Left ventricle myocardium inferior (tissue), 1 donor: ENCODE results near the gene C2CD4A. TPM values are rescaled to one million over a fixed set of nuclear protein-coding genes. Genes with fewer than 3 reads are reported as not detected.
"Not testable (repeated sequence)": the region's sequence is repeated elsewhere in the genome, so short reads cannot be mapped to it uniquely, and the experiment has no call there.

Source experiments
- DNase-seq: peaks from one replicate; pipeline ENCODE4 v3.0.0-alpha.2; 2020
- H3K27ac ChIP-seq: fragments of 200-600 bp; replicated peaks from 2 replicates; pipeline ENCODE4 v1.8.0; 2021
- H3K27me3 ChIP-seq: fragments of 200-600 bp; 2 replicates; pipeline ENCODE4 v1.8.0; 2021; ENCODE audit warnings: low read depth
- H3K36me3 ChIP-seq: fragments of 200-600 bp; 2 replicates; pipeline ENCODE4 v1.8.0; 2021
- H3K4me1 ChIP-seq: fragments of 200-600 bp; 2 replicates; pipeline ENCODE4 v1.8.0; 2021
- H3K4me3 ChIP-seq: fragments of 200-600 bp; 2 replicates; pipeline ENCODE4 v1.8.0; 2021; ENCODE audit warnings: mild to moderate bottlenecking, moderate library complexity
- H3K9me3 ChIP-seq: fragments of 200-600 bp; replicated peaks from 2 replicates; pipeline ENCODE4 v1.8.0; 2021
- CTCF ChIP-seq: fragments of 200-600 bp; IDR thresholded peaks from 2 replicates; pipeline ENCODE4 v1.8.0; 2021; ENCODE audit warnings: antibody characterized with exemption, mild to moderate bottlenecking, borderline replicate concordance
- intact Hi-C: fragments of 100-400 bp; cut with micrococcal nuclease; formaldehyde crosslinking; loops from one replicate; pipeline ENCODE4 v1.11.0; 2022
- total RNA-seq: library from RNA; stranded (reverse); fragmentation: NEBNext Ultra II Directional; extraction: Animal tissue kit (Norgen Biotek cat#: 25700); gene quantifications from one replicate; pipeline ENCODE4 v1.2.1, GENCODE V29; 2021
- donor health status: DM: no; HTN: yes; CAD: no; lungs with severe emphysema.

Gene C2CD4A
- total RNA-seq, 1 donor from 2014 or later, result not detected

GRCh38 chr15:62027263-62027565 is 39.6 kb upstream of the C2CD4A start:
- H3K36me3 ChIP-seq, result peaks cover 32% of the 10 kb centered on the region
- peaks cover 8% of the 10 kb centered on the region for H3K4me1 ChIP-seq
- H3K27me3 ChIP-seq, result no peaks in the 10 kb centered on the region
- H3K9me3 ChIP-seq, result no peaks in the 10 kb centered on the region
- no peak overlapping the region for H3K4me3 ChIP-seq
- intact Hi-C loops, result no loop called here
- no peak for TF ChIP-seq CTCF
- DNase-seq, result no peak
- no peak overlapping the region for H3K27ac ChIP-seq

- Histone ChIP-seq H3K9me3 (no peaks in the 10 kb centered on the region), H3K36me3 (peaks cover 25% of the 10 kb centered on the region), H3K4me1 (peaks cover 8% of the 10 kb centered on the region), H3K4me3 (no peak overlapping the region), H3K27me3 (no peaks in the 10 kb centered on the region), H3K27ac (no peak overlapping the region)
- intact Hi-C loops, result no loop called here
- no peak for TF ChIP-seq CTCF
- no peak for DNase-seq
Observed at GRCh38 chr15:62027916-62028315, 38.9 kb upstream of the C2CD4A start.

- no peak for DNase-seq
- no peak overlapping the region for H3K27ac ChIP-seq
- intact Hi-C loops, result no loop called here
- no peaks in the 10 kb centered on the region for H3K27me3 ChIP-seq
- no peak for TF ChIP-seq CTCF
- peaks cover 36% of the 10 kb centered on the region for H3K36me3 ChIP-seq
- H3K4me3 ChIP-seq, result no peak overlapping the region
- H3K4me1 ChIP-seq, result peaks cover 8% of the 10 kb centered on the region
- no peaks in the 10 kb centered on the region for H3K9me3 ChIP-seq
Observed at GRCh38 chr15:62035256-62035924, 31.4 kb upstream of the C2CD4A start.

- Histone ChIP-seq H3K27me3 (no peaks in the 10 kb centered on the region), H3K4me1 (peaks cover 39% of the 10 kb centered on the region), H3K27ac (peak overlapping the region; percentile 20), H3K9me3 (peaks cover 4% of the 10 kb centered on the region), H3K36me3 (peaks cover 5% of the 10 kb centered on the region), H3K4me3 (peak overlapping the region; percentile 32)
- no peak for TF ChIP-seq CTCF
- intact Hi-C loops, result no loop called here
- no peak for DNase-seq
Observed at GRCh38 chr15:62046078-62046743, 20.6 kb upstream of the C2CD4A start.

- intact Hi-C loops, result no loop called here
- Histone ChIP-seq H3K9me3 (peaks cover 4% of the 10 kb centered on the region), H3K27ac (no peak overlapping the region), H3K4me3 (no peak overlapping the region), H3K4me1 (peaks cover 51% of the 10 kb centered on the region), H3K27me3 (no peaks in the 10 kb centered on the region), H3K36me3 (no peaks in the 10 kb centered on the region)
- TF ChIP-seq CTCF, result no peak
- no peak for DNase-seq
Observed at GRCh38 chr15:62047282-62047827, 19.4 kb upstream of the C2CD4A start.

- intact Hi-C loops, H3K27ac ChIP-seq: not testable (repeated sequence)
- peaks cover 60% of the 10 kb centered on the region for H3K4me1 ChIP-seq
Observed at GRCh38 chr15:62048254-62048653, 18.5 kb upstream of the C2CD4A start.

More at GRCh38 chr15:62048254-62048653, 18.5 kb upstream of the C2CD4A start:
- not testable (repeated sequence) for H3K4me3 ChIP-seq, H3K27me3 ChIP-seq, DNase-seq, H3K9me3 ChIP-seq, H3K36me3 ChIP-seq
